SU-DHL-6 (cell line): Measurements from ENCODE around the gene SCN8A.

ENCODE experiments used
- H2AFZ ChIP-seq: fragments of 200-600 bp; sonication (generic); 2 replicates; pipeline ENCODE4 v1.6.1; 2014; ENCODE audit warnings: low read depth, mild to moderate bottlenecking, moderate library complexity, mixed read lengths, antibody characterized with exemption, low read length; ENCODE audit not compliant: severe bottlenecking
- H3F3A ChIP-seq: fragments of 200-600 bp; shearing (Covaris generic); 2 replicates; pipeline ENCODE4 v1.6.0; 2016; ENCODE audit warnings: antibody characterized with exemption, mild to moderate bottlenecking; ENCODE audit not compliant: insufficient read depth
- H3K27ac ChIP-seq: fragments of 200-600 bp; sonication (generic); 2 replicates; pipeline ENCODE4 v1.5.1; 2016; ENCODE audit warnings: low read depth, mild to moderate bottlenecking, low read length, moderate library complexity, mixed read lengths
- H3K27me3 ChIP-seq: fragments of 200-600 bp; sonication (generic), shearing (Covaris generic); 2 replicates; pipeline ENCODE4 v1.6.0; 2014; ENCODE audit warnings: mild to moderate bottlenecking, low read length
- H3K36me3 ChIP-seq: fragments of 200-600 bp; sonication (generic); 2 replicates; pipeline ENCODE4 v1.6.1; 2014; ENCODE audit warnings: mild to moderate bottlenecking, low read length, mixed read lengths
- H3K4me2 ChIP-seq: fragments of 300-600, 200-600 bp; shearing (Covaris generic), sonication (generic); 2 replicates; pipeline ENCODE4 v1.6.0; 2014; ENCODE audit warnings: low read length, low read depth, mild to moderate bottlenecking; ENCODE audit not compliant: poor library complexity, severe bottlenecking
- H3K4me3 ChIP-seq: fragments of 200-600 bp; sonication (generic); 2 replicates; pipeline ENCODE4 v1.5.1; 2014; ENCODE audit warnings: antibody characterized with exemption, low read length, mild to moderate bottlenecking, mixed read lengths; ENCODE audit not compliant: insufficient read depth, poor library complexity, severe bottlenecking
- H3K79me2 ChIP-seq: fragments of 200-600 bp; sonication (generic); 2 replicates; pipeline ENCODE4 v1.6.1; 2014; ENCODE audit warnings: mild to moderate bottlenecking, low read length, moderate library complexity; ENCODE audit not compliant: insufficient read depth
- H3K9ac ChIP-seq: fragments of 200-600 bp; sonication (generic); 2 replicates; pipeline ENCODE4 v1.7.0; 2014; ENCODE audit warnings: mild to moderate bottlenecking, low read length
- H3K9me2 ChIP-seq: fragments of 200-600 bp; sonication (generic); replicated peaks from 2 replicates; pipeline ENCODE4 v1.6.1; 2014; ENCODE audit warnings: low read length; ENCODE audit not compliant: insufficient read depth
- H3K9me3 ChIP-seq: fragments of 200-600 bp; sonication (generic); 2 replicates; pipeline ENCODE4 v1.6.1; 2014; ENCODE audit warnings: low read length, mixed read lengths; ENCODE audit not compliant: insufficient read depth
- H4K20me1 ChIP-seq: fragments of 200-600 bp; sonication (generic); 2 replicates; pipeline ENCODE4 v1.6.1; 2014; ENCODE audit warnings: low read depth, mild to moderate bottlenecking, antibody characterized with exemption, low read length, moderate library complexity, mixed read lengths
- CTCF ChIP-seq: fragments of 200-600 bp; sonication (generic); IDR thresholded peaks from one replicate; pipeline ENCODE4 v1.5.1; 2017; ENCODE audit warnings: antibody characterized with exemption, mild to moderate bottlenecking, low read length, moderate library complexity; ENCODE audit not compliant: insufficient read depth, poor library complexity, severe bottlenecking
- EZH2phosphoT487 ChIP-seq: fragments of 200-600 bp; sonication (generic), shearing (Covaris generic); conservative IDR thresholded peaks from 2 replicates; pipeline ENCODE4 v1.6.1; 2018; ENCODE audit warnings: mild to moderate bottlenecking, antibody characterized with exemption, low read length, moderate library complexity, mixed read lengths

SCN8A gene

GRCh38 chr12:51753980-51754675 lies 163.1 kb downstream of the SCN8A start:
- Histone ChIP-seq H3K27me3 (no peaks in the 10 kb centered on the region), H2AFZ (no peak overlapping the region)
- TF ChIP-seq CTCF (no peak), EZH2phosphoT487 (no peak)

DNA sequence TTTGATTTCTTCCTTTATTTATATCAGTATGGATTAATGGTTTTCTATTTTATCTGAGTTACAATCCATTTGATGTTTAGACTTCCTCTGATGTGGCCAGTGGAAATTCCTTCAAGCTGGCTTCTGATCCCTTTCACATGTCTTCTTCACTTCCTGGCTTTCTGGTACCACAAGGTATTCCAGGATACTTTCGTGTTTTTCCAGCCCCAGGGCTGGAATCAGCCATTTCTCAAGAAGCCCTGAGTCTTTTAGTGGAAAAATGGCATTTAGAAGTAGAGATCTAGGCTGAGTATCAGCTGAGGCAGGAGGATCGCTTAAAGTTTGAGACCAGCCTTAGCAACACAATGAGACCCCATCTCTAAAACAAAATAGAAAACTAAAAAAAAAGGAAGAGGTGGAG lies 164.2 kb downstream of the SCN8A start:
- H3K79me2 ChIP-seq, result no peaks in the 10 kb centered on the region
- TF ChIP-seq EZH2phosphoT487, result no peak
- no peak for TF ChIP-seq CTCF

More at GRCh38 chr12:51753980-51754675, 163.1 kb downstream of the SCN8A start:
- Histone ChIP-seq H3K9me3 (no peaks in the 10 kb centered on the region), H4K20me1 (no peaks in the 10 kb centered on the region), H3K79me2 (no peaks in the 10 kb centered on the region), H3K4me2 (no peak overlapping the region), H3K4me3 (no peak overlapping the region), H3K36me3 (no peaks in the 10 kb centered on the region), H3F3A (no peaks in the 10 kb centered on the region), H3K9me2 (no peaks in the 10 kb centered on the region), H3K27ac (no peak overlapping the region), H3K9ac (no peak overlapping the region)

GRCh38 chr12:51759175-51759574 lies 168.1 kb downstream of the SCN8A start:
- Histone ChIP-seq H3K9me3 (no peaks in the 10 kb centered on the region), H3K9me2 (no peaks in the 10 kb centered on the region), H4K20me1 (no peaks in the 10 kb centered on the region), H3K9ac (no peak overlapping the region), H3K4me2 (no peak overlapping the region), H3K36me3 (no peaks in the 10 kb centered on the region), H3F3A (no peaks in the 10 kb centered on the region), H2AFZ (no peak overlapping the region), H3K79me2 (no peaks in the 10 kb centered on the region), H3K27me3 (no peaks in the 10 kb centered on the region), H3K4me3 (no peak overlapping the region), H3K27ac (no peak overlapping the region)
- TF ChIP-seq CTCF (no peak), EZH2phosphoT487 (no peak)

More for the DNA sequence above, 164.2 kb downstream of the SCN8A start:
- Histone ChIP-seq H3K4me3 (no peak overlapping the region), H3K9me3 (no peaks in the 10 kb centered on the region), H3F3A (no peaks in the 10 kb centered on the region), H4K20me1 (no peaks in the 10 kb centered on the region), H3K27ac (no peak overlapping the region), H3K9ac (no peak overlapping the region), H3K9me2 (no peaks in the 10 kb centered on the region), H2AFZ (no peak overlapping the region), H3K4me2 (no peak overlapping the region), H3K36me3 (no peaks in the 10 kb centered on the region), H3K27me3 (no peaks in the 10 kb centered on the region)
